PC-9 (cell line): ENCODE data around the gene PAX8. TPM values are rescaled to one million over a fixed set of nuclear protein-coding genes. Genes with fewer than 3 reads are reported as not detected.
"Not testable (repeated sequence)": the region's sequence is repeated elsewhere in the genome, so short reads cannot be mapped to it uniquely, and the experiment has no call there.

Experiments used
- BruUV-seq: library from RNA; stranded (reverse); fragments of 400-500 nt; replicated peaks from 2 replicates; lab custom pipeline; 2021; lab: Mats Ljungman, UMichigan
- CTCF ChIA-PET: fragments of 300-600 bp; sonication (Branson Sonifier 250); formaldehyde crosslinking; loops from one replicate; lab custom pipeline; 2022; ENCODE audit warnings: antibody characterized with exemption; lab: Charles Lee
- POLR2A ChIA-PET: fragments of 300-600 bp; sonication (Branson Sonifier 250); formaldehyde crosslinking; loops from one replicate; lab custom pipeline; 2022; ENCODE audit warnings: antibody characterized with exemption; ENCODE audit not compliant: unreplicated experiment; lab: Charles Lee
- DNase-seq, 2 experiments: peaks; one replicate each; pipeline versions ENCODE4 v3.0.0 to v3.0.0-alpha.2; 2015 to 2022; ENCODE audit warnings: mixed read lengths in 1 of 2
- H2AFZ ChIP-seq: fragments of 200-600 bp; sonication (generic); 2 replicates; pipeline ENCODE4 v1.8.1; 2017; ENCODE audit warnings: antibody characterized with exemption
- H3F3A ChIP-seq: fragments of 200-600 bp; sonication (generic); 2 replicates; pipeline ENCODE4 v1.8.1; 2017; ENCODE audit warnings: antibody characterized with exemption, mild to moderate bottlenecking, low read depth; ENCODE audit not compliant: insufficient read depth
- H3K27ac ChIP-seq: fragments of 200-600 bp; sonication (generic); 2 replicates; pipeline ENCODE4 v1.6.1; 2016; ENCODE audit warnings: mixed run types
- H3K27me3 ChIP-seq: fragments of 200-600 bp; sonication (generic); 2 replicates; pipeline ENCODE4 v1.6.1; 2016; ENCODE audit warnings: low read depth, mixed run types; ENCODE audit not compliant: insufficient read depth
- H3K36me3 ChIP-seq: fragments of 200-600 bp; sonication (generic); 2 replicates; pipeline ENCODE4 v1.6.1; 2016; ENCODE audit warnings: low read depth, mixed run types
- H3K4me1 ChIP-seq: fragments of 200-600 bp; sonication (generic); replicated peaks from 2 replicates; pipeline ENCODE4 v1.6.1; 2016; ENCODE audit warnings: mixed run types; ENCODE audit not compliant: insufficient read depth
- H3K4me2 ChIP-seq: fragments of 200-600 bp; sonication (generic); 2 replicates; pipeline ENCODE4 v1.6.1; 2017; ENCODE audit warnings: mixed run types
- H3K4me3 ChIP-seq: fragments of 200-600 bp; sonication (generic); 2 replicates; pipeline ENCODE4 v1.6.1; 2016; ENCODE audit warnings: mixed run types
- H3K79me2 ChIP-seq: fragments of 200-600 bp; sonication (generic); 2 replicates; pipeline ENCODE4 v1.6.1; 2017; ENCODE audit warnings: low read depth, mixed run types
- H3K9me2 ChIP-seq: fragments of 200-600 bp; sonication (generic); 2 replicates; pipeline ENCODE4 v1.8.1; 2017; ENCODE audit warnings: mild to moderate bottlenecking; ENCODE audit not compliant: insufficient read depth
- H3K9me3 ChIP-seq: fragments of 200-600 bp; sonication (generic); 2 replicates; pipeline ENCODE4 v1.8.1; 2016; ENCODE audit warnings: low read depth; ENCODE audit not compliant: insufficient read depth
- H4K20me1 ChIP-seq: fragments of 200-600 bp; sonication (generic); 2 replicates; pipeline ENCODE4 v1.8.1; 2017; ENCODE audit not compliant: insufficient read depth
- EZH2 ChIP-seq: fragments of 200-600 bp; sonication (generic); IDR thresholded peaks from 2 replicates; pipeline ENCODE4 v1.8.0; 2017; ENCODE audit warnings: antibody characterized with exemption, low read depth
- intact Hi-C: fragments of 100-400 bp; cut with micrococcal nuclease; formaldehyde crosslinking; loops from one replicate; pipeline ENCODE4 v1.10.0; 2022; ENCODE audit not compliant: unreplicated experiment
- total RNA-seq: library from RNA; stranded (reverse); gene quantifications from 2 replicates; pipeline ENCODE4 v1.2.3, GENCODE V29; 2021
- TF ChIP-seq, protein P1 (sequence below): fragments of 200-600 bp; sonication (generic); conservative IDR thresholded peaks from 2 replicates; pipeline ENCODE4 v1.6.1; 2017; ENCODE audit warnings: mixed run types, antibody characterized with exemption, mild to moderate bottlenecking, moderate library complexity

The PAX8 gene
- total RNA-seq, 1 experiment from 2014 or later, result 5.8 TPM

GRCh38 chr2:113305146-113305545, 26.4 kb upstream of the PAX8 start:
- no TSS peak for BruUV-seq
- Histone ChIP-seq H2AFZ (no peak overlapping the region), H3K4me1 (no peaks in the 10 kb centered on the region), H3K4me2 (no peak overlapping the region), H3K9me3 (no peaks in the 10 kb centered on the region), H3K4me3 (no peak overlapping the region), H3K36me3 (no peaks in the 10 kb centered on the region), H3F3A (no peaks in the 10 kb centered on the region), H3K27me3 (no peaks in the 10 kb centered on the region), H3K27ac (no peak overlapping the region), H3K79me2 (no peaks in the 10 kb centered on the region), H4K20me1 (no peaks in the 10 kb centered on the region), H3K9me2 (no peaks in the 10 kb centered on the region)
- TF ChIP-seq EZH2, result no peak
- TF ChIP-seq, protein P1, sequence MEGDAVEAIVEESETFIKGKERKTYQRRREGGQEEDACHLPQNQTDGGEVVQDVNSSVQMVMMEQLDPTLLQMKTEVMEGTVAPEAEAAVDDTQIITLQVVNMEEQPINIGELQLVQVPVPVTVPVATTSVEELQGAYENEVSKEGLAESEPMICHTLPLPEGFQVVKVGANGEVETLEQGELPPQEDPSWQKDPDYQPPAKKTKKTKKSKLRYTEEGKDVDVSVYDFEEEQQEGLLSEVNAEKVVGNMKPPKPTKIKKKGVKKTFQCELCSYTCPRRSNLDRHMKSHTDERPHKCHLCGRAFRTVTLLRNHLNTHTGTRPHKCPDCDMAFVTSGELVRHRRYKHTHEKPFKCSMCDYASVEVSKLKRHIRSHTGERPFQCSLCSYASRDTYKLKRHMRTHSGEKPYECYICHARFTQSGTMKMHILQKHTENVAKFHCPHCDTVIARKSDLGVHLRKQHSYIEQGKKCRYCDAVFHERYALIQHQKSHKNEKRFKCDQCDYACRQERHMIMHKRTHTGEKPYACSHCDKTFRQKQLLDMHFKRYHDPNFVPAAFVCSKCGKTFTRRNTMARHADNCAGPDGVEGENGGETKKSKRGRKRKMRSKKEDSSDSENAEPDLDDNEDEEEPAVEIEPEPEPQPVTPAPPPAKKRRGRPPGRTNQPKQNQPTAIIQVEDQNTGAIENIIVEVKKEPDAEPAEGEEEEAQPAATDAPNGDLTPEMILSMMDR, result no peak
- CTCF ChIA-PET, result no interaction called here
- POLR2A ChIA-PET, result no interaction called here
- no peak for DNase-seq
- intact Hi-C loops, result no loop called here

DNA sequence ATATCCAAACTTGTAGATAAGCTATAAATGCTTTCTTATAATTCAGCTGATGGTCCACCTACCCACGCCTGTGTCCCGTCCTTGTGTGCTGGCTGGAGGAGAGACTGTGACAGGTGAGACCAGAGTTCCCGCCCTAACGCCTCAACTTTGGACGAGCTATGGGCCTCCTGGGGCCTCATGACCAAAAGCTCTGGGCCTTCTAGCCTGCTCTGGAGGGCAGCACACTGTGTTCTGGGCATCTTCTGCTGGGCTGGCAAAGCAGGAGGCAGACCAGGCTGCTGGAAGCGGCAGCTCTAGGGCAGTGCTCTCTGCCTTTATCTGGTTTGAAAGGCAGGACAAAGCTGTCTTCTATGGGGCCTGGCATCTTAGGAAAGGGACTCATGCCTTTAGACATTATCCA, 26.0 kb upstream of the PAX8 start:
- no peak overlapping the region for H2AFZ ChIP-seq
- BruUV-seq, result no TSS peak
- intact Hi-C loops, result no loop called here

GRCh38 chr2:113302216-113302980, 23.7 kb upstream of the PAX8 start:
- BruUV-seq, H2AFZ ChIP-seq, CTCF ChIA-PET, H3K9me2 ChIP-seq, intact Hi-C loops, H4K20me1 ChIP-seq, H3K27me3 ChIP-seq, H3K4me2 ChIP-seq, H3F3A ChIP-seq, H3K4me1 ChIP-seq, H3K27ac ChIP-seq, POLR2A ChIA-PET, H3K4me3 ChIP-seq, H3K9me3 ChIP-seq, H3K79me2 ChIP-seq, DNase-seq, H3K36me3 ChIP-seq: not testable (repeated sequence)

More for the DNA sequence above, 26.0 kb upstream of the PAX8 start:
- Histone ChIP-seq H3K27ac (no peak overlapping the region), H3K79me2 (no peaks in the 10 kb centered on the region), H3K4me3 (no peak overlapping the region), H4K20me1 (no peaks in the 10 kb centered on the region), H3K4me1 (no peaks in the 10 kb centered on the region), H3F3A (no peaks in the 10 kb centered on the region), H3K9me3 (no peaks in the 10 kb centered on the region), H3K27me3 (no peaks in the 10 kb centered on the region), H3K4me2 (no peak overlapping the region), H3K36me3 (no peaks in the 10 kb centered on the region), H3K9me2 (no peaks in the 10 kb centered on the region)
- ChIA-PET CTCF (no interaction called here), POLR2A (no interaction called here)
- no peak for DNase-seq
- TF ChIP-seq, protein P1, result no peak
- no peak for TF ChIP-seq EZH2

DNA sequence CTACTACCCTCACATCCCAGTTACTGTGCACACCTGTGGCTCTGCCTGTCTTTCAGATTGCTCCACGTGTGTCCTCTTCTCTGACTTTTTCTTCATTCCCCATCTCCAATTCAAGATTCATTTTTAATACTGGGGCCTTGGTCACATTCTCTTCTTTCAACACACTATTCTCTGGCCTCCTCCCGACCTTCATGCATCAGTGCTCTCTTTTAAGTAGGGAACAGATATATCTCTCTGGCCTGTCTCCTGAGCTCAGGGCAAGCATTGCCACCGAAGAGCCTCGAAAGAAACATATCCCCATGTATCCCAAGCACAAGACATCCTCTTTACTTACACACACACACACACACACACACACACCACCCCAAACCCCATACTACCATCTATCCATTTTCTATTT, 21.6 kb upstream of the PAX8 start:
- H3K27me3 ChIP-seq, result no peaks in the 10 kb centered on the region
- TF ChIP-seq EZH2, result no peak
- no peak overlapping the region for H3K27ac ChIP-seq
- no peaks in the 10 kb centered on the region for H3K9me3 ChIP-seq
- no peaks in the 10 kb centered on the region for H3K9me2 ChIP-seq
- ChIA-PET POLR2A (no interaction called here), CTCF (no interaction called here)
- H3K79me2 ChIP-seq, result no peaks in the 10 kb centered on the region
- no peaks in the 10 kb centered on the region for H3F3A ChIP-seq
- intact Hi-C loops, result no loop called here
- H3K36me3 ChIP-seq, result no peaks in the 10 kb centered on the region
- 0 out of 2 replicates have a peak, but pooled peaks cover 7% of the 10 kb centered on the region for H3K4me1 ChIP-seq
- H3K4me2 ChIP-seq, result no peak overlapping the region
- no peak overlapping the region for H2AFZ ChIP-seq
- no peak for DNase-seq
- H3K4me3 ChIP-seq, result no peak overlapping the region
- no TSS peak for BruUV-seq
- H4K20me1 ChIP-seq, result no peaks in the 10 kb centered on the region
